Measurements from ENCODE around the gene ZNF664. TPM values are rescaled to one million over a fixed set of nuclear protein-coding genes. Genes with fewer than 3 reads are reported as not detected.

ZNF664 gene
- total and polyA plus RNA-seq, 2 of the 8 experiments (the other 6 are each of a cell fraction or from before 2014, with no cell fraction given) = 22.8 to 51.4 TPM

DNA sequence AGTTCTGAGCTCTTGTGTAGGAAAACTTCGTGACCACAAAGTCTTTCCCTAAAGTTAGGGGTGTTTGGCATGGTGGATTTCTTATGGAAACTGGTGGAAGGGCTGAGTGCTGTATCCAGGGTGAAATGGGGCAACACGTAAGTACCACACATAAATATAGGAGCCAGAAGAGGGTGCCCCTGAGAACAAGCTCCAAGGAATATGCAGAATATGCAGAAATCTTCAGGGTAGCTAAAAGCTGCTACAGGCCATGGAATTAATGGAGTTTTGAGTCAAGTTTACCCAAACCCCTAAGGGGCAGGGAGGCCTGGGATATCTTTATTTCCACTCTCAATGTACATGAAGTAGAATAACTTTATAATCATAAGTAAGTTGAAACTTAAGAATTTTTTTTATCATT is 44.0 kb downstream of the ZNF664 start:
- Histone ChIP-seq H3K9me3 (ENCODE audit: insufficient read depth in 2 of 2, low read depth in 1 of 2, low read length in 1 of 2) (no peaks in the 10 kb centered on the region), H2BK120ac (replicated peaks; ENCODE audit: low read depth, low read length) (no peak overlapping the region), H3K4me1 (replicated peaks in 1 of 4; ENCODE audit: control insufficient read depth in 3 of 4, insufficient read depth in 4 of 4, low read length in 3 of 4) (no peaks in the 10 kb centered on the region), H3K27ac (ENCODE audit: low read depth, low read length) (no peak overlapping the region), H3K4me3 (ENCODE audit: extremely low read depth in 1 of 4, insufficient read depth in 2 of 4, low read depth in 3 of 4, low read length in 4 of 4) (no peak overlapping the region), H2BK5ac (ENCODE audit: low read depth, low read length) (no peak overlapping the region), H3K18ac (ENCODE audit: extremely low read depth, low read length) (no peak overlapping the region), H2BK20ac (ENCODE audit: low read length) (no peak overlapping the region), H3K4ac (replicated peaks; ENCODE audit: insufficient read length, low read depth, low read length) (no peak overlapping the region), H2AFZ (ENCODE audit: low read length) (no peak overlapping the region), H3K79me2 (ENCODE audit: control insufficient read depth in 1 of 2, insufficient read depth in 2 of 2, low read length in 2 of 2) (no peaks in the 10 kb centered on the region), H3K14ac (ENCODE audit: insufficient read length) (no peak overlapping the region), H3K79me1 (ENCODE audit: low read depth, low read length) (no peaks in the 10 kb centered on the region), H4K91ac (replicated peaks; ENCODE audit: insufficient read length, low read length) (no peak overlapping the region), H4K8ac (ENCODE audit: extremely low read depth, insufficient read depth, low read length) (no peak overlapping the region), H2BK12ac (ENCODE audit: low read depth, low read length) (no peak overlapping the region), H4K5ac (ENCODE audit: insufficient read length, low read depth, low read length) (no peak overlapping the region), H3K4me2 (ENCODE audit: insufficient read depth in 1 of 2, low read depth in 2 of 2, low read length in 2 of 2) (no peak overlapping the region), H2BK15ac (ENCODE audit: low read length) (no peak overlapping the region), H3K23me2 (ENCODE audit: low read depth, low read length) (no peaks in the 10 kb centered on the region), H4K20me1 (replicated peaks in 1 of 2; ENCODE audit: control insufficient read depth in 1 of 2, insufficient read depth in 2 of 2, low read length in 2 of 2) (no peaks in the 10 kb centered on the region), H2AK5ac (ENCODE audit: low read depth, low read length) (no peak overlapping the region), H3K9ac (replicated peaks in 1 of 4; ENCODE audit: extremely low read depth in 1 of 4, low read depth in 3 of 4, low read length in 3 of 4) (no peak overlapping the region), H3K23ac (ENCODE audit: insufficient read length) (no peak overlapping the region), H3K56ac (replicated peaks; ENCODE audit: insufficient read length, low read depth, low read length) (no peak overlapping the region), H3K27me3 (replicated peaks in 1 of 4; ENCODE audit: control insufficient read depth in 3 of 4, extremely low read depth in 1 of 4, insufficient read depth in 3 of 4, low read length in 3 of 4) (no peaks in the 10 kb centered on the region), H3K36me3 (ENCODE audit: control insufficient read depth in 2 of 4, insufficient read depth in 4 of 4, low read length in 3 of 4) (peaks cover 0 to 12% (median 6%) of the 10 kb centered on the region in 4 experiments; a peak in 3 of 8 replicates)
- WGBS, 2 experiments (ENCODE audit: extremely low coverage in 1 of 2, insufficient coverage in 1 of 2, insufficient read length in 1 of 2, insufficient replicate concordance in 2 of 2, low coverage in 1 of 2, low lambda C conversion rate in 2 of 2, missing lambda C conversion rate in 1 of 2) = 74% methylated on average over 2 of the region's 2 CpGs; no CpG with 5 or more reads in 1 of the 2 experiments
- TF ChIP-seq KDM4A (IDR thresholded peaks at IDR 0.05; ENCODE audit: low read depth, low read length, severe bottlenecking) = no peak
- no peak for TF ChIP-seq CBX5 (IDR thresholded peaks at IDR 0.05; ENCODE audit: low read depth, low read length)
- TF ChIP-seq CBX8 (IDR thresholded peaks at IDR 0.05; ENCODE audit: borderline replicate concordance, low read depth, low read length) = no peak
- no peak for TF ChIP-seq USF2 (IDR thresholded peaks at IDR 0.05; ENCODE audit: low read length)
- no peak for TF ChIP-seq EZH2 (IDR thresholded peaks at IDR 0.05; ENCODE audit: low read depth, low read length, severe bottlenecking)
- TF ChIP-seq PHF8 (conservative IDR thresholded peaks at IDR 0.05; ENCODE audit: low read depth, low read length) = no peak
- TF ChIP-seq MAX (IDR thresholded peaks at IDR 0.05) = no peak
- no peak for TF ChIP-seq YY1 (IDR thresholded peaks at IDR 0.05; ENCODE audit: low read depth, low read length)
- TF ChIP-seq CHD1 (IDR thresholded peaks at IDR 0.05; ENCODE audit: low read depth, low read length) = no peak
- no peak for TF ChIP-seq RBBP5 (IDR thresholded peaks at IDR 0.05; ENCODE audit: borderline replicate concordance, low read depth, low read length)
- POLR2A ChIA-PET (ENCODE audit: partially characterized antibody) = no interaction called here
- CTCF ChIA-PET (ENCODE audit: partially characterized antibody) = interaction anchor here (1.1 to 1.9 kb wide), 3 partner anchors 14 to 19 kb away, joined by 3 to 14 read pairs (median 8); no protein-coding TSS in a partner anchor
- no peak for DNase-seq (ENCODE audit: low read depth in 1 of 2, low spot score in 2 of 2)
- FAIRE-seq = no peak
